Kidney epithelial cell (primary cell): Measurements from ENCODE around the gene NDUFS2. TPM values are rescaled to one million over a fixed set of nuclear protein-coding genes. Genes with fewer than 3 reads are reported as not detected.

Experiments used
- DNase-seq: peaks from one replicate; pipeline ENCODE4 v3.0.0-alpha.2; 2010; ENCODE audit warnings: low read depth
- H3K27me3 ChIP-seq: 2 replicates; pipeline ENCODE4 v1.6.0; 2011; ENCODE audit warnings: low read length; ENCODE audit not compliant: control insufficient read depth, insufficient read depth
- H3K36me3 ChIP-seq: 2 replicates; pipeline ENCODE4 v1.5.1; 2011; ENCODE audit warnings: low read length; ENCODE audit not compliant: control insufficient read depth, insufficient read depth
- H3K4me3 ChIP-seq: 2 replicates; pipeline ENCODE4 v1.5.1; 2011; ENCODE audit warnings: low read depth, mild to moderate bottlenecking, control low read depth, low read length
- CTCF ChIP-seq: IDR thresholded peaks from 2 replicates; pipeline ENCODE4 v1.5.1; 2011; ENCODE audit warnings: mild to moderate bottlenecking, moderate library complexity, low read length, control low read depth, inconsistent platforms; ENCODE audit not compliant: insufficient read depth, poor library complexity, severe bottlenecking
- total RNA-seq: library from RNA; depleted of rRNA; stranded (reverse); fragments of >200 nt; gene quantifications from 2 replicates; pipeline ENCODE4 v1.2.3, GENCODE V29; 2015

The NDUFS2 gene
- total RNA-seq, 1 donor from 2014 or later, result 96.9 TPM

- Histone ChIP-seq H3K36me3 (no peaks in the 10 kb centered on the region), H3K27me3 (peaks cover 5% of the 10 kb centered on the region), H3K4me3 (no peak overlapping the region)
- TF ChIP-seq CTCF, result no peak
- no peak for DNase-seq
Observed at GRCh38 chr1:161193561-161194235, 8.5 kb upstream of the NDUFS2 start.

GRCh38 chr1:161195171-161195570 is 7.0 kb upstream of the NDUFS2 start:
- DNase-seq, result no peak
- Histone ChIP-seq H3K27me3 (peaks cover 5% of the 10 kb centered on the region), H3K36me3 (no peaks in the 10 kb centered on the region), H3K4me3 (no peak overlapping the region)
- no peak for TF ChIP-seq CTCF

- peaks cover 3% of the 10 kb centered on the region for H3K27me3 ChIP-seq
- H3K36me3 ChIP-seq, result no peaks in the 10 kb centered on the region
- no peak for DNase-seq
- TF ChIP-seq CTCF, result no peak
- no peak overlapping the region for H3K4me3 ChIP-seq
Observed at GRCh38 chr1:161196111-161196510, 6.1 kb upstream of the NDUFS2 start.

- DNase-seq, result no peak
Observed at GRCh38 chr1:161196521-161197451, 5.4 kb upstream of the NDUFS2 start.

GRCh38 chr1:161197560-161198193 is 4.5 kb upstream of the NDUFS2 start:
- TF ChIP-seq CTCF, result no peak
- H3K36me3 ChIP-seq, result no peaks in the 10 kb centered on the region
- no peak overlapping the region for H3K4me3 ChIP-seq
- DNase-seq, result no peak
- H3K27me3 ChIP-seq, result peaks cover 3% of the 10 kb centered on the region

More at GRCh38 chr1:161196521-161197451, 5.4 kb upstream of the NDUFS2 start:
- TF ChIP-seq CTCF, result no peak
- H3K27me3 ChIP-seq, result peaks cover 3% of the 10 kb centered on the region
- no peak overlapping the region for H3K4me3 ChIP-seq
- H3K36me3 ChIP-seq, result no peaks in the 10 kb centered on the region
